H7 (cell line): Measurements from ENCODE around the gene FILIP1. TPM values are rescaled to one million over a fixed set of nuclear protein-coding genes. Genes with fewer than 3 reads are reported as not detected.

Experiments
- DNase-seq: peaks from one replicate; pipeline ENCODE4 v3.0.0; 2012
- H3K27me3 ChIP-seq: 2 replicates; pipeline ENCODE4 v1.6.0; 2011; ENCODE audit warnings: mild to moderate bottlenecking, low read length; ENCODE audit not compliant: control insufficient read depth, insufficient read depth
- H3K36me3 ChIP-seq: replicated peaks from 2 replicates; pipeline ENCODE4 v1.5.1; 2011; ENCODE audit warnings: low read length; ENCODE audit not compliant: control insufficient read depth, insufficient read depth
- H3K4me3 ChIP-seq: 2 replicates; pipeline ENCODE4 v1.5.1; 2011; ENCODE audit warnings: low read depth, mild to moderate bottlenecking, control low read depth, low read length, moderate library complexity; ENCODE audit not compliant: insufficient read depth
- total RNA-seq: library from RNA; depleted of rRNA; stranded (reverse); fragments of >200 nt; shearing (Covaris generic); gene quantifications from 2 replicates; pipeline ENCODE4 v1.2.3, GENCODE V29; 2014

Gene FILIP1
- total RNA-seq, 1 experiment from 2014 or later, result 1.4 TPM

GRCh38 chr6:75484535-75484934, 9.1 kb downstream of the FILIP1 start:
- no peak for DNase-seq
- no peaks in the 10 kb centered on the region for H3K36me3 ChIP-seq
- H3K4me3 ChIP-seq, result no peak overlapping the region
- no peaks in the 10 kb centered on the region for H3K27me3 ChIP-seq

GRCh38 chr6:75483136-75483952, 10.3 kb downstream of the FILIP1 start:
- no peak for DNase-seq
- H3K27me3 ChIP-seq, result no peaks in the 10 kb centered on the region
- no peak overlapping the region for H3K4me3 ChIP-seq
- H3K36me3 ChIP-seq, result no peaks in the 10 kb centered on the region

- DNase-seq, result no peak
- H3K36me3 ChIP-seq, result no peaks in the 10 kb centered on the region
- no peaks in the 10 kb centered on the region for H3K27me3 ChIP-seq
- H3K4me3 ChIP-seq, result no peak overlapping the region
These were observed 11.5 kb downstream of the FILIP1 start for GRCh38 chr6:75481936-75482593.

GRCh38 chr6:75481394-75481793, 12.2 kb downstream of the FILIP1 start:
- DNase-seq, result no peak
- Histone ChIP-seq H3K4me3 (no peak overlapping the region), H3K36me3 (no peaks in the 10 kb centered on the region), H3K27me3 (no peaks in the 10 kb centered on the region)

- no peak for DNase-seq
- H3K36me3 ChIP-seq, result no peaks in the 10 kb centered on the region
- H3K4me3 ChIP-seq, result no peak overlapping the region
- H3K27me3 ChIP-seq, result no peaks in the 10 kb centered on the region
These were observed 13.2 kb downstream of the FILIP1 start for GRCh38 chr6:75480425-75480824.

- Histone ChIP-seq H3K27me3 (no peaks in the 10 kb centered on the region), H3K4me3 (no peak overlapping the region), H3K36me3 (no peaks in the 10 kb centered on the region)
- no peak for DNase-seq
These were observed 13.9 kb downstream of the FILIP1 start for GRCh38 chr6:75479712-75480111.

- no peak for DNase-seq
- no peaks in the 10 kb centered on the region for H3K27me3 ChIP-seq
- no peaks in the 10 kb centered on the region for H3K36me3 ChIP-seq
These were observed 14.7 kb downstream of the FILIP1 start for GRCh38 chr6:75478929-75479328.

GRCh38 chr6:75472885-75473284, 20.7 kb downstream of the FILIP1 start:
- no peak for DNase-seq
- no peaks in the 10 kb centered on the region for H3K27me3 ChIP-seq
- H3K4me3 ChIP-seq, result no peak overlapping the region
- H3K36me3 ChIP-seq, result no peaks in the 10 kb centered on the region

More at GRCh38 chr6:75478929-75479328, 14.7 kb downstream of the FILIP1 start:
- H3K4me3 ChIP-seq, result no peak overlapping the region

GRCh38 chr6:75467966-75468365, 25.6 kb downstream of the FILIP1 start:
- no peaks in the 10 kb centered on the region for H3K36me3 ChIP-seq
- no peak for DNase-seq
- H3K27me3 ChIP-seq, result no peaks in the 10 kb centered on the region
- no peak overlapping the region for H3K4me3 ChIP-seq

- Histone ChIP-seq H3K27me3 (no peaks in the 10 kb centered on the region), H3K4me3 (no peak overlapping the region), H3K36me3 (no peaks in the 10 kb centered on the region)
- no peak for DNase-seq
These were observed 26.3 kb downstream of the FILIP1 start for GRCh38 chr6:75467284-75467683.

- no peak for DNase-seq
- Histone ChIP-seq H3K27me3 (no peaks in the 10 kb centered on the region), H3K36me3 (no peaks in the 10 kb centered on the region), H3K4me3 (no peak overlapping the region)
These were observed 27.0 kb downstream of the FILIP1 start for GRCh38 chr6:75466636-75467035.

GRCh38 chr6:75463908-75464307, 29.7 kb downstream of the FILIP1 start:
- Histone ChIP-seq H3K36me3 (no peaks in the 10 kb centered on the region), H3K4me3 (no peak overlapping the region), H3K27me3 (no peaks in the 10 kb centered on the region)
- DNase-seq, result no peak

- H3K27me3 ChIP-seq, result no peaks in the 10 kb centered on the region
- no peak for DNase-seq
These were observed 30.5 kb downstream of the FILIP1 start for GRCh38 chr6:75463061-75463460.

GRCh38 chr6:75460681-75461080, 32.9 kb downstream of the FILIP1 start:
- Histone ChIP-seq H3K4me3 (no peak overlapping the region), H3K27me3 (no peaks in the 10 kb centered on the region), H3K36me3 (no peaks in the 10 kb centered on the region)
- no peak for DNase-seq

More at GRCh38 chr6:75463061-75463460, 30.5 kb downstream of the FILIP1 start:
- Histone ChIP-seq H3K4me3 (no peak overlapping the region), H3K36me3 (no peaks in the 10 kb centered on the region)

GRCh38 chr6:75458895-75459294, 34.7 kb downstream of the FILIP1 start:
- no peaks in the 10 kb centered on the region for H3K36me3 ChIP-seq
- DNase-seq, result no peak

More at GRCh38 chr6:75458895-75459294, 34.7 kb downstream of the FILIP1 start:
- no peak overlapping the region for H3K4me3 ChIP-seq
- H3K27me3 ChIP-seq, result no peaks in the 10 kb centered on the region
